GM12878 (cell line): ENCODE data around the gene NR2F6. TPM values are rescaled to one million over a fixed set of nuclear protein-coding genes. Genes with fewer than 3 reads are reported as not detected.

ENCODE experiments used
- ATAC-seq: fragments of 200-7000 bp; cut with Tn5 transposase; 3 replicates; pipeline ENCODE4 v1.9.1; 2020; ENCODE audit warnings: mild to moderate bottlenecking, moderate library complexity
- BruUV-seq: library from RNA; stranded (reverse); fragments of 400-500 nt; replicated peaks from 2 replicates; lab custom pipeline; 2021; lab: Mats Ljungman, UMichigan
- CTCF ChIA-PET: fragments of 300-600 bp; sonication (Branson Sonifier 250); formaldehyde crosslinking; extraction: SDS; loops from one replicate; lab custom pipeline; 2021; ENCODE audit warnings: inconsistent platforms; lab: Yijun Ruan, JAX
- POLR2A ChIA-PET: fragments of 350-600 bp; formaldehyde crosslinking; extraction: SDS; loops from one replicate; lab custom pipeline; 2021; ENCODE audit warnings: inconsistent platforms; lab: Charles Lee
- RAD21 ChIA-PET: fragments of 300-600 bp; sonication (Branson Sonifier 250); formaldehyde crosslinking; loops from one replicate; lab custom pipeline; 2023; ENCODE audit warnings: antibody characterized with exemption; ENCODE audit not compliant: unreplicated experiment; lab: Charles Lee
- SMC1A ChIA-PET: fragments of 300-600 bp; sonication (Branson Sonifier 250); formaldehyde crosslinking; loops from one replicate; lab custom pipeline; 2023; ENCODE audit not compliant: unreplicated experiment, uncharacterized antibody; lab: Charles Lee
- DNase-seq: peaks from one replicate; pipeline ENCODE4 v3.0.0-alpha.2; 2011; ENCODE audit warnings: low read depth, low spot score
- FAIRE-seq: peaks from 3 replicates; lab custom pipeline; 2011; peaks lifted over from hg19 to GRCh38; lab: Jason Lieb, UNC
- H2AFZ ChIP-seq: 2 replicates; pipeline ENCODE4 v1.6.0; 2011; ENCODE audit warnings: low read depth, low read length, control low read depth; ENCODE audit not compliant: control insufficient read depth
- H3K27ac ChIP-seq: 2 replicates; pipeline ENCODE4 v1.5.1; 2011; ENCODE audit warnings: control low read depth; ENCODE audit not compliant: control insufficient read depth, insufficient read depth
- H3K27me3 ChIP-seq, 2 experiments: replicated peaks in 1 of 2; 2 replicates each; pipeline versions ENCODE4 v1.6.0 to v1.6.1; 2011; ENCODE audit warnings: low read length in 1 of 2; ENCODE audit not compliant: control insufficient read depth in 2 of 2, insufficient read depth in 2 of 2
- H3K36me3 ChIP-seq, 2 experiments: 2 replicates each; pipeline ENCODE4 v1.5.1; 2011; ENCODE audit warnings: low read length in 1 of 2; ENCODE audit not compliant: control insufficient read depth in 2 of 2, insufficient read depth in 2 of 2
- H3K4me1 ChIP-seq: 2 replicates; pipeline ENCODE4 v1.6.1; 2011; ENCODE audit warnings: mild to moderate bottlenecking, low read length, moderate library complexity, mixed read lengths; ENCODE audit not compliant: control insufficient read depth, insufficient read depth
- H3K4me2 ChIP-seq: 2 replicates; pipeline ENCODE4 v1.6.0; 2011; ENCODE audit warnings: control low read depth; ENCODE audit not compliant: control insufficient read depth, insufficient read depth
- H3K4me3 ChIP-seq: fragments of 200-600 bp; sonication (generic); 2 replicates; pipeline ENCODE4 v1.5.1; 2016
- H3K79me2 ChIP-seq: 2 replicates; pipeline ENCODE4 v1.6.0; 2011; ENCODE audit warnings: low read length; ENCODE audit not compliant: control insufficient read depth, insufficient read depth
- H3K9ac ChIP-seq: 2 replicates; pipeline ENCODE4 v1.8.0; 2011; ENCODE audit warnings: low read length, control low read depth, mixed read lengths; ENCODE audit not compliant: control insufficient read depth, insufficient read depth
- H3K9me3 ChIP-seq: replicated peaks from 3 replicates; pipeline ENCODE4 v1.5.1; 2011; ENCODE audit warnings: mild to moderate bottlenecking, low read length; ENCODE audit not compliant: control insufficient read depth, insufficient read depth
- H4K20me1 ChIP-seq: 2 replicates; pipeline ENCODE4 v1.6.0; 2011; ENCODE audit not compliant: control insufficient read depth, insufficient read depth
- BCL11A ChIP-seq: IDR thresholded peaks from 2 replicates; pipeline ENCODE4 v1.6.1; 2011; ENCODE audit warnings: low read depth, low read length
- BCL3 ChIP-seq: IDR thresholded peaks from 2 replicates; pipeline ENCODE4 v1.6.1; 2011; ENCODE audit warnings: borderline replicate concordance, low read depth, mild to moderate bottlenecking, moderate library complexity, low read length; ENCODE audit not compliant: insufficient read depth, poor library complexity, severe bottlenecking
- CEBPB ChIP-seq, 2 experiments: fragments of 150-350 bp in 1 of 2; IDR thresholded peaks; 2 replicates each; pipeline ENCODE4 v1.6.1; 2012 to 2014; ENCODE audit warnings: low read depth in 2 of 2, low read length in 2 of 2, borderline replicate concordance in 1 of 2, inconsistent platforms in 1 of 2
- CHD1 ChIP-seq: IDR thresholded peaks from 2 replicates; pipeline ENCODE4 v1.6.1; 2012; ENCODE audit warnings: low read depth, low read length, improper control_type of control experiment
- E2F8 ChIP-seq: fragments of 450-650 bp; IDR thresholded peaks from 2 replicates; pipeline ENCODE4 v1.6.1; 2018; ENCODE audit warnings: mild to moderate bottlenecking, low read depth, moderate library complexity; ENCODE audit not compliant: partially characterized antibody
- E4F1 ChIP-seq: fragments of 450-650 bp; IDR thresholded peaks from 2 replicates; pipeline ENCODE4 v1.6.1; 2018; ENCODE audit warnings: borderline replicate concordance, mild to moderate bottlenecking; ENCODE audit not compliant: partially characterized antibody
- EED ChIP-seq: sonication (generic); IDR thresholded peaks from 2 replicates; pipeline ENCODE4 v1.6.1; 2016; ENCODE audit warnings: antibody characterized with exemption, low read depth
- ESRRA ChIP-seq: IDR thresholded peaks from 2 replicates; pipeline ENCODE4 v1.6.1; 2012; ENCODE audit warnings: mild to moderate bottlenecking, low read length, improper control_type of control experiment
- JUND ChIP-seq: IDR thresholded peaks from 2 replicates; pipeline ENCODE4 v1.6.1; 2012; ENCODE audit warnings: low read depth, mild to moderate bottlenecking, low read length, improper control_type of control experiment, moderate library complexity
- SKIL ChIP-seq: fragments of 450-650 bp; IDR thresholded peaks from 2 replicates; pipeline ENCODE4 v1.6.1; 2017; ENCODE audit warnings: mild to moderate bottlenecking, low read depth, inconsistent platforms; ENCODE audit not compliant: poor library complexity, severe bottlenecking
- TBL1XR1 ChIP-seq: IDR thresholded peaks from 2 replicates; pipeline ENCODE4 v1.6.1; 2012; ENCODE audit warnings: low read depth, low read length, improper control_type of control experiment
- ZBTB33 ChIP-seq: fragments of 450-650 bp; IDR thresholded peaks from 2 replicates; pipeline ENCODE4 v1.6.1; 2017; ENCODE audit warnings: mild to moderate bottlenecking
- WGBS: methylation state at CpG from one replicate; pipeline ENCODE4 v1.1.6; 2016; ENCODE audit warnings: low lambda C conversion rate; ENCODE audit not compliant: insufficient replicate concordance, insufficient coverage; ENCODE audit errors: missing lambda C conversion rate; 5-methylcytosine and 5-hydroxymethylcytosine counted together
- in situ Hi-C: fragments of 300-500 bp; cut with MboI; formaldehyde crosslinking; loops from 9 replicates; pipeline ENCODE4 v1.14.3; 2018; ENCODE audit warnings: mixed read lengths
- intact Hi-C: fragments of 100-400 bp; cut with micrococcal nuclease; formaldehyde crosslinking; loops from one replicate; pipeline ENCODE4 v1.14.2; 2022; ENCODE audit not compliant: unreplicated experiment
- polyA plus RNA-seq, 11 experiments: library from polyadenylated mRNA; depleted of rRNA in 4 of 11; unstranded in 6 of 11; stranded (reverse) in 5 of 11; fragments of >200 nt; fragmentation: Nextera tagmentation in 4 of 11; fragmentation: Illumina TruSeq in 1 of 11; extraction: Ambion mirVana in 4 of 11; extraction: Trizol in 1 of 11; gene quantifications; 1 replicate in 1 of 11; 2 replicates in 10 of 11; pipeline versions ENCODE4 v1.2.1 to v1.2.3, GENCODE V29; 2011 to 2016; ENCODE audit warnings: inconsistent platforms in 2 of 11, missing spikeins in 2 of 11, low read depth in 1 of 11
- total RNA-seq, 4 experiments: library from RNA; depleted of rRNA in 3 of 4; stranded (reverse); fragments of >200 nt in 3 of 4; fragmentation: Illumina TruSeq in 1 of 4; extraction: Trizol in 1 of 4; gene quantifications; 2 replicates each; pipeline versions ENCODE4 v1.2.1 to v1.2.3, GENCODE V29; 2013 to 2021

NR2F6 gene
- total and polyA plus RNA-seq, 10 of the 15 experiments (the other 5 are each of a cell fraction or from before 2014, with no cell fraction given), result 0.18 to 15.5 (median 6.1) TPM

GRCh38 chr19:17279436-17279835, 33.7 kb upstream of the NR2F6 start:
- H3K36me3 ChIP-seq, result peaks cover 2 to 13% of the 10 kb centered on the region in 2 experiments; a peak in 3 of 4 replicates
- BruUV-seq, result no TSS peak
- peaks cover 9% of the 10 kb centered on the region for H3K4me1 ChIP-seq
- DNase-seq (no peak), FAIRE-seq (no peak), ATAC-seq (no peak)
- H2AFZ ChIP-seq, result no peak overlapping the region
- in situ Hi-C loops, result no loop called here
- no peak overlapping the region for H3K4me2 ChIP-seq
- intact Hi-C loops, result no loop called here
- H3K9me3 ChIP-seq, result no peaks in the 10 kb centered on the region
- no peak overlapping the region for H3K4me3 ChIP-seq
- no peaks in the 10 kb centered on the region for H3K27me3 ChIP-seq
- no peaks in the 10 kb centered on the region for H4K20me1 ChIP-seq
- POLR2A ChIA-PET, result interaction anchor here (3.2 kb wide), 1 partner anchor 12 kb away, joined by 16 read pairs; the partner anchor contains the start of gene BABAM1
- H3K79me2 ChIP-seq, result no peaks in the 10 kb centered on the region; the same call in 1 of the 2 replicates
- SMC1A ChIA-PET, result interaction anchor here (0.6 to 6.5 kb wide), 3 partner anchors 14 to 209 kb away, joined by 3 to 43 read pairs (median 3); partner anchors contain the start of genes BABAM1 and USHBP1
- RAD21 ChIA-PET, result interaction anchor here (0.6 to 1.1 kb wide), 2 partner anchors 18 to 231 kb away, joined by 3 to 5 read pairs; no protein-coding TSS in a partner anchor
- CTCF ChIA-PET, result interaction anchor here (1.3 to 6.9 kb wide), 3 partner anchors 13 to 564 kb away, joined by 3 to 120 read pairs (median 9); partner anchors contain the start of genes BABAM1 and USHBP1
- no peak overlapping the region for H3K9ac ChIP-seq
- WGBS, result 88% methylated on average over 3 of the region's 3 CpGs
- no peak overlapping the region for H3K27ac ChIP-seq
- TF ChIP-seq E4F1 (no peak), BCL3 (no peak), CEBPB (IDR thresholded peaks at IDR 0.05; ENCODE audit: borderline replicate concordance in 1 of 2, low read depth in 2 of 2, low read length in 2 of 2) (no peak), TBL1XR1 (no peak), E2F8 (no peak), ZBTB33 (no peak), CHD1 (no peak), ESRRA (no peak), JUND (no peak), SKIL (no peak), BCL11A (no peak), EED (no peak)
